Parathyroid adenoma (tissue), 2 donors: ENCODE results near the gene DOCK2.
"Not testable (repeated sequence)": the region's sequence is repeated elsewhere in the genome, so short reads cannot be mapped to it uniquely, and the experiment has no call there.

Source experiments
- H2AFZ ChIP-seq: fragments of 300-600 bp; sonication (generic); one replicate; pipeline ENCODE4 v1.7.0; 2017; ENCODE audit warnings: antibody characterized with exemption, mild to moderate bottlenecking
- H3K27ac ChIP-seq: fragments of 300-600 bp; sonication (generic); one replicate; pipeline ENCODE4 v1.7.0; 2017
- H3K27me3 ChIP-seq: fragments of 300-600 bp; sonication (generic); one replicate; pipeline ENCODE4 v1.7.0; 2017; ENCODE audit warnings: low read length; ENCODE audit not compliant: control insufficient read depth, insufficient read depth
- H3K36me3 ChIP-seq: fragments of 300-600 bp; sonication (generic); one replicate; pipeline ENCODE4 v1.7.0; 2017; ENCODE audit warnings: low read length; ENCODE audit not compliant: control insufficient read depth, insufficient read depth
- H3K4me1 ChIP-seq: fragments of 300-600 bp; sonication (generic); one replicate; pipeline ENCODE4 v1.7.0; 2017; ENCODE audit warnings: control low read depth
- H3K4me2 ChIP-seq: fragments of 300-600 bp; sonication (generic); one replicate; pipeline ENCODE4 v1.7.0; 2017; ENCODE audit warnings: low read length
- H3K4me3 ChIP-seq: fragments of 300-600 bp; sonication (generic); one replicate; pipeline ENCODE4 v1.7.0; 2017; ENCODE audit warnings: low read depth, low read length
- H3K79me2 ChIP-seq: fragments of 300-600 bp; sonication (generic); one replicate; pipeline ENCODE4 v1.7.0; 2017; ENCODE audit warnings: control low read depth
- H3K9ac ChIP-seq: fragments of 300-600 bp; sonication (generic); one replicate; pipeline ENCODE4 v1.7.0; 2017; ENCODE audit warnings: mild to moderate bottlenecking
- H3K9me3 ChIP-seq: fragments of 300-600 bp; sonication (generic); one replicate; pipeline ENCODE4 v1.7.0; 2017; ENCODE audit warnings: low read length; ENCODE audit not compliant: control insufficient read depth
- TF ChIP-seq, protein P1 (sequence below): fragments of 300-600 bp; sonication (generic); IDR thresholded peaks from one replicate; pipeline ENCODE4 v1.7.0; 2017; ENCODE audit warnings: antibody characterized with exemption, mild to moderate bottlenecking
- donor health status: primary hyperparathyroidism.

Gene DOCK2

DNA sequence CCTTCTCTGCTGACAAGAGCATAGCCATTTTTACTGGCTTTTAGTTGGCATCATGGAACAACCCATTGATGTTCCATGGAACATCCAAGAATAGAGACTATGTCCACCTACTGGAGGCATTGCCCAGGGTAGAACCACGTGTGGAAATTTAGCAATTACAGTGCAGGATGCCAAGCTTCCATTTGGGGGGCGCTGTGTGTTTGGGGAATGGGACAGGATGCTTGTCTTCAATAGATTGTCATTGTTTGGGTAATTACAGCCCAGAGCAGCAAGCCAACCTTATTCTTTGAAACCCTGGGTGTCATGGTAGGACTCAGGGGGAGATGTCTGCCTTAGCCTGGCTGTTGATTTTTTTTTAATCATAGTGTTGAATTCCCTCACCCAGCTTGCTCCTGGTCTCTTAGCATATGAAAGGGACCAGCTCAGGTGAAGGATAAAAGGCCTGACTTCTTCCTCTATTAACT lies 171.1 kb downstream of the DOCK2 start:
- H3K27ac ChIP-seq: no peak overlapping the region

DNA sequence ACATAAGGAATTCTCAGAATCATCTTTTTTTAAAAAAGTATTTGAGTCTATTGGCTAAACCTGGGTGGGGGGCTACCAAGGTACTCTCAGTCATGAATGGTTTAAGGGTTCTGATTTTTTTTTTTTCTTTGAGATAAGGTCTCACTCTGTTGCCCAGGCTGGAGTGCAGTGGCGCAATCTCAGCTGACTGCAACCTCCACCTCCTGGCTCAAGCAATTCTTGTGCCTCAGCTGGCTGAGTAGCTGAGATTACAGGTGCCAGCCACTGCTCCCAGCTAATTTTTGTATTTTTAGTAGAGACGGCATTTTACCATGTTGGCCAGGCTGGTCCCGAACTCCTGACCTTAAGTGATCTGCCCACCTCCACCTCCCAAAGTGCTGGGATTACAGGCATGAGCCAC lies 171.8 kb downstream of the DOCK2 start:
- not testable (repeated sequence) for H2AFZ ChIP-seq, H3K4me3 ChIP-seq, H3K4me2 ChIP-seq, H3K9me3 ChIP-seq, H3K27me3 ChIP-seq, H3K79me2 ChIP-seq, H3K4me1 ChIP-seq, H3K27ac ChIP-seq, H3K9ac ChIP-seq, H3K36me3 ChIP-seq

More for the DNA sequence above, 171.1 kb downstream of the DOCK2 start:
- H3K4me3 ChIP-seq: no peak overlapping the region
- no peaks in the 10 kb centered on the region for H3K4me1 ChIP-seq
- no peaks in the 10 kb centered on the region for H3K9me3 ChIP-seq
- no peaks in the 10 kb centered on the region for H3K79me2 ChIP-seq
- H3K9ac ChIP-seq: no peak overlapping the region
- H2AFZ ChIP-seq: no peak overlapping the region
- TF ChIP-seq, protein P1, sequence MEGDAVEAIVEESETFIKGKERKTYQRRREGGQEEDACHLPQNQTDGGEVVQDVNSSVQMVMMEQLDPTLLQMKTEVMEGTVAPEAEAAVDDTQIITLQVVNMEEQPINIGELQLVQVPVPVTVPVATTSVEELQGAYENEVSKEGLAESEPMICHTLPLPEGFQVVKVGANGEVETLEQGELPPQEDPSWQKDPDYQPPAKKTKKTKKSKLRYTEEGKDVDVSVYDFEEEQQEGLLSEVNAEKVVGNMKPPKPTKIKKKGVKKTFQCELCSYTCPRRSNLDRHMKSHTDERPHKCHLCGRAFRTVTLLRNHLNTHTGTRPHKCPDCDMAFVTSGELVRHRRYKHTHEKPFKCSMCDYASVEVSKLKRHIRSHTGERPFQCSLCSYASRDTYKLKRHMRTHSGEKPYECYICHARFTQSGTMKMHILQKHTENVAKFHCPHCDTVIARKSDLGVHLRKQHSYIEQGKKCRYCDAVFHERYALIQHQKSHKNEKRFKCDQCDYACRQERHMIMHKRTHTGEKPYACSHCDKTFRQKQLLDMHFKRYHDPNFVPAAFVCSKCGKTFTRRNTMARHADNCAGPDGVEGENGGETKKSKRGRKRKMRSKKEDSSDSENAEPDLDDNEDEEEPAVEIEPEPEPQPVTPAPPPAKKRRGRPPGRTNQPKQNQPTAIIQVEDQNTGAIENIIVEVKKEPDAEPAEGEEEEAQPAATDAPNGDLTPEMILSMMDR: no peak
- no peaks in the 10 kb centered on the region for H3K27me3 ChIP-seq
- no peaks in the 10 kb centered on the region for H3K36me3 ChIP-seq
- H3K4me2 ChIP-seq: no peak overlapping the region

DNA sequence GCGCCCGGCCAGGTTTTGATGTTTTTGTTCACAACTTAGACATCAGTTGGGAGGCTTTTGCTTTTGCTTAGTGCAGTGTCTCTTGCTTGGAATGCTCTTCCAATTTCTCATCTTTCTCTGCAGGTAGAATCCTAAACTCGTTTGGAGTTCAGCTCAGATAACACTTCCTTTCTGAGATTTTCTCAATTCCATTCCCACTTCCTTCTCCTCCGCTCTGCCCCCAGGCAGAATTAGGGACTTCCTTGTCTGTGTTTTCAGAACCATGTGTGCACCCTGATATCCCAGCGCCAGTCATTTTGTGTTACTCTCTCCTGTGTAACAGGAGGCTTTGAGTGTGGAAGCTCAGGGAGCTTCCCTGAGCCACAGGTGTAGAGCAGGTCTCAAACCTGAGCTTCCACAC lies 172.2 kb downstream of the DOCK2 start:
- Histone ChIP-seq H3K4me2 (no peak overlapping the region), H3K9me3 (no peaks in the 10 kb centered on the region), H3K4me1 (no peaks in the 10 kb centered on the region), H3K27ac (no peak overlapping the region), H3K9ac (no peak overlapping the region), H3K27me3 (no peaks in the 10 kb centered on the region), H2AFZ (no peak overlapping the region), H3K36me3 (no peaks in the 10 kb centered on the region), H3K79me2 (no peaks in the 10 kb centered on the region), H3K4me3 (no peak overlapping the region)
- TF ChIP-seq, protein P1: no peak

DNA sequence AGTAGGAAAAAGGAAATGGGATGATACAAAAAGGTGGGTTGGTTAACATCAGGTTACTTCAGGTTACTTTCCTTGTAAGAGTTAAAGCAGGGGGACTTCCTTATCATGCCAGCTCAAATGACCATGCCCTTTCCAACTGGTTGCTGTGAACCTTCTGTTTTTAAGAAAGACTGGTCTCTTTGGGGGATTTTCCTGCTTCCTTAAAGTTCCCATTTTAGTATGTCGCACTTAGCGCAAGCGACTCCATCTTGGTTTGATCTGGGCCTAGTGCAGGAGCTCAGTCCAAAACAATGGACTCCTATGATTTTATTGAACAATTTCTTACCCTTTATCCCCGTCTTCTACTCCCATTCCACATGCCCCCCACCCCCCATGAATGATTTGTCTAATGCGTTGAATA lies 173.4 kb downstream of the DOCK2 start:
- Histone ChIP-seq H3K4me1 (no peaks in the 10 kb centered on the region), H2AFZ (no peak overlapping the region), H3K36me3 (no peaks in the 10 kb centered on the region), H3K9me3 (no peaks in the 10 kb centered on the region), H3K27ac (no peak overlapping the region), H3K9ac (no peak overlapping the region), H3K79me2 (no peaks in the 10 kb centered on the region), H3K4me2 (no peak overlapping the region), H3K4me3 (no peak overlapping the region), H3K27me3 (no peaks in the 10 kb centered on the region)
- TF ChIP-seq, protein P1: no peak

DNA sequence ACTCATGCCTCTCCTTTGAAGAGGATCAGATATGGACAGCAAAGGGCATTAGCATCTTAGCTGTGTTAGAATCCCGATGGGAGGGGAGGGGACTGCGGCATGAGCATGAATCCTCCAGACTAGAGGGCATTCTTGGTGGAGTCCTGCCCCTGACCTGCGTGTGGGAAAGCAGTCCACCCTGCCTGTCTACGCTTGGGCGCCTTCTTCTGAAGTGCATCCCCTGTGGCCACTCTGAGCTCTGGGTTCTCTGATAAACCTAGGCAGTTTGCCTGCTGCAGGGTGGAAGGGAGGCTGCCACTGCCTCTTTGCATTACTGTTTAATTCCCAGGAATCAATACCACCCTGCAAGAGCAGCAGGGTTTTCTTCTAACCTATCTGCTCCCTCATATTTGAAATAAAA lies 173.9 kb downstream of the DOCK2 start:
- Histone ChIP-seq H3K4me1 (no peaks in the 10 kb centered on the region), H3K9me3 (no peaks in the 10 kb centered on the region), H2AFZ (no peak overlapping the region), H3K4me2 (no peak overlapping the region), H3K36me3 (no peaks in the 10 kb centered on the region), H3K27me3 (no peaks in the 10 kb centered on the region), H3K79me2 (no peaks in the 10 kb centered on the region), H3K9ac (no peak overlapping the region), H3K27ac (no peak overlapping the region), H3K4me3 (no peak overlapping the region)
- TF ChIP-seq, protein P1: no peak
